GM12878 (cell line): ENCODE measurements around the gene RSBN1L. TPM values are rescaled to one million over a fixed set of nuclear protein-coding genes. Genes with fewer than 3 reads are reported as not detected.

Experiments
- BCLAF1 ChIP-seq: fragments of 450-650 bp; IDR thresholded peaks from 2 replicates; pipeline ENCODE4 v1.6.1; 2017; ENCODE audit warnings: antibody characterized with exemption, mild to moderate bottlenecking, moderate library complexity
- CBX3 ChIP-seq: fragments of 200-600 bp; sonication (generic); IDR thresholded peaks from 2 replicates; pipeline ENCODE4 v1.6.1; 2016; ENCODE audit warnings: low read depth, borderline replicate concordance
- FOXM1 ChIP-seq: IDR thresholded peaks from 2 replicates; pipeline ENCODE4 v1.6.1; 2012; ENCODE audit warnings: low read depth, mild to moderate bottlenecking, inconsistent platforms, low read length, moderate library complexity
- GATAD2B ChIP-seq: fragments of 450-650 bp; conservative IDR thresholded peaks from 2 replicates; pipeline ENCODE4 v1.6.1; 2017; ENCODE audit warnings: low read depth, mild to moderate bottlenecking, moderate library complexity
- IKZF1 ChIP-seq: fragments of 450-650 bp; conservative IDR thresholded peaks from 2 replicates; pipeline ENCODE4 v1.6.1; 2017; ENCODE audit warnings: antibody characterized with exemption, mild to moderate bottlenecking
- IRF3 ChIP-seq: fragments of 450-650 bp; IDR thresholded peaks from 2 replicates; pipeline ENCODE4 v1.6.1; 2014; ENCODE audit warnings: mild to moderate bottlenecking
- MXI1 ChIP-seq: fragments of 150-350 bp; IDR thresholded peaks from 2 replicates; pipeline ENCODE4 v1.6.1; 2011; ENCODE audit warnings: low read depth, mild to moderate bottlenecking, inconsistent platforms, low read length, improper control_type of control experiment
- NFIC ChIP-seq: IDR thresholded peaks from 2 replicates; pipeline ENCODE4 v1.6.1; 2012; ENCODE audit warnings: low read depth, mild to moderate bottlenecking, inconsistent platforms, low read length, moderate library complexity
- POLR2AphosphoS2 ChIP-seq: IDR thresholded peaks from 2 replicates; pipeline ENCODE4 v1.6.1; 2011; ENCODE audit warnings: low read depth, mild to moderate bottlenecking, low read length, improper control_type of control experiment, moderate library complexity
- POLR2AphosphoS5 ChIP-seq: IDR thresholded peaks from 2 replicates; pipeline ENCODE4 v1.6.1; 2011; ENCODE audit warnings: mild to moderate bottlenecking, low read length, inconsistent platforms
- RAD21 ChIP-seq: IDR thresholded peaks from 2 replicates; pipeline ENCODE4 v1.6.1; 2011; ENCODE audit warnings: mild to moderate bottlenecking, low read depth, low read length, moderate library complexity; ENCODE audit not compliant: insufficient read depth
- RFX5 ChIP-seq: IDR thresholded peaks from 2 replicates; pipeline ENCODE4 v1.6.1; 2011; ENCODE audit warnings: low read depth, low read length, improper control_type of control experiment
- TCF7 ChIP-seq: IDR thresholded peaks from 2 replicates; pipeline ENCODE4 v1.6.1; 2014; ENCODE audit warnings: antibody characterized with exemption, borderline replicate concordance
- YBX1 ChIP-seq: fragments of 450-650 bp; IDR thresholded peaks from 2 replicates; pipeline ENCODE4 v1.6.1; 2016; ENCODE audit warnings: antibody characterized with exemption
- YY1 ChIP-seq: IDR thresholded peaks from 2 replicates; pipeline ENCODE4 v1.6.1; 2011; ENCODE audit warnings: low read depth, mild to moderate bottlenecking, low read length
- ZBTB40 ChIP-seq: fragments of 450-650 bp; IDR thresholded peaks from 2 replicates; pipeline ENCODE4 v1.6.1; 2016; ENCODE audit warnings: mild to moderate bottlenecking, moderate library complexity, borderline replicate concordance
- ZNF274 ChIP-seq: IDR thresholded peaks from one replicate; pipeline ENCODE4 v1.8.0; 2011; ENCODE audit not compliant: insufficient read length, insufficient read depth
- ZSCAN29 ChIP-seq: fragments of 450-650 bp; IDR thresholded peaks from 2 replicates; pipeline ENCODE4 v1.6.1; 2017; ENCODE audit warnings: mild to moderate bottlenecking, moderate library complexity
- polyA plus RNA-seq, 11 experiments: library from polyadenylated mRNA; depleted of rRNA in 4 of 11; unstranded in 6 of 11; stranded (reverse) in 5 of 11; fragments of >200 nt; fragmentation: Nextera tagmentation in 4 of 11; fragmentation: Illumina TruSeq in 1 of 11; extraction: Ambion mirVana in 4 of 11; extraction: Trizol in 1 of 11; gene quantifications; 1 replicate in 1 of 11; 2 replicates in 10 of 11; pipeline versions ENCODE4 v1.2.1 to v1.2.3, GENCODE V29; 2011 to 2016; ENCODE audit warnings: inconsistent platforms in 2 of 11, missing spikeins in 2 of 11, low read depth in 1 of 11
- total RNA-seq, 4 experiments: library from RNA; depleted of rRNA in 3 of 4; stranded (reverse); fragments of >200 nt in 3 of 4; fragmentation: Illumina TruSeq in 1 of 4; extraction: Trizol in 1 of 4; gene quantifications; 2 replicates each; pipeline versions ENCODE4 v1.2.1 to v1.2.3, GENCODE V29; 2013 to 2021
- TF ChIP-seq, protein P1 (sequence below): fragments of 450-650 bp; IDR thresholded peaks from 2 replicates; pipeline ENCODE4 v1.6.1; 2017; ENCODE audit warnings: low read depth, mild to moderate bottlenecking, moderate library complexity
- TF ChIP-seq, protein P2 (sequence below): IDR thresholded peaks from 2 replicates; pipeline ENCODE4 v1.6.1; 2011; ENCODE audit warnings: borderline replicate concordance, low read depth, mild to moderate bottlenecking, moderate library complexity, low read length; ENCODE audit not compliant: insufficient read depth, poor library complexity, severe bottlenecking

Gene RSBN1L
- total and polyA plus RNA-seq, 10 of the 15 experiments (the other 5 are each of a cell fraction or from before 2014, with no cell fraction given): 4.5 to 23.7 (median 10.3) TPM

- TF ChIP-seq ZBTB40 (no peak), IKZF1 (peak; percentile 32; the same call in 1 of the 2 replicates), ZSCAN29 (no peak), YY1 (no peak), YBX1 (no peak), RFX5 (no peak), NFIC (peak; percentile 67), RAD21 (no peak), BCLAF1 (no peak), FOXM1 (0 out of 2 replicates have a peak, but pooled peaks have one; percentile 52), IRF3 (no peak), POLR2AphosphoS5 (no peak; the same call in 1 of the 2 replicates), GATAD2B (no peak), CBX3 (no peak), ZNF274 (no peak), TCF7 (0 out of 2 replicates have a peak, but pooled peaks have one; percentile 12), MXI1 (no peak), POLR2AphosphoS2 (no peak)
- TF ChIP-seq, protein P1, sequence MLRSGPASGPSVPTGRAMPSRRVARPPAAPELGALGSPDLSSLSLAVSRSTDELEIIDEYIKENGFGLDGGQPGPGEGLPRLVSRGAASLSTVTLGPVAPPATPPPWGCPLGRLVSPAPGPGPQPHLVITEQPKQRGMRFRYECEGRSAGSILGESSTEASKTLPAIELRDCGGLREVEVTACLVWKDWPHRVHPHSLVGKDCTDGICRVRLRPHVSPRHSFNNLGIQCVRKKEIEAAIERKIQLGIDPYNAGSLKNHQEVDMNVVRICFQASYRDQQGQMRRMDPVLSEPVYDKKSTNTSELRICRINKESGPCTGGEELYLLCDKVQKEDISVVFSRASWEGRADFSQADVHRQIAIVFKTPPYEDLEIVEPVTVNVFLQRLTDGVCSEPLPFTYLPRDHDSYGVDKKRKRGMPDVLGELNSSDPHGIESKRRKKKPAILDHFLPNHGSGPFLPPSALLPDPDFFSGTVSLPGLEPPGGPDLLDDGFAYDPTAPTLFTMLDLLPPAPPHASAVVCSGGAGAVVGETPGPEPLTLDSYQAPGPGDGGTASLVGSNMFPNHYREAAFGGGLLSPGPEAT: no peak
- TF ChIP-seq, protein P2, sequence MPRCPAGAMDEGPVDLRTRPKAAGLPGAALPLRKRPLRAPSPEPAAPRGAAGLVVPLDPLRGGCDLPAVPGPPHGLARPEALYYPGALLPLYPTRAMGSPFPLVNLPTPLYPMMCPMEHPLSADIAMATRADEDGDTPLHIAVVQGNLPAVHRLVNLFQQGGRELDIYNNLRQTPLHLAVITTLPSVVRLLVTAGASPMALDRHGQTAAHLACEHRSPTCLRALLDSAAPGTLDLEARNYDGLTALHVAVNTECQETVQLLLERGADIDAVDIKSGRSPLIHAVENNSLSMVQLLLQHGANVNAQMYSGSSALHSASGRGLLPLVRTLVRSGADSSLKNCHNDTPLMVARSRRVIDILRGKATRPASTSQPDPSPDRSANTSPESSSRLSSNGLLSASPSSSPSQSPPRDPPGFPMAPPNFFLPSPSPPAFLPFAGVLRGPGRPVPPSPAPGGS: no peak
These were observed 2.8 kb downstream of the RSBN1L start (continued) for GRCh38 chr7:77699056-77699455.
